Measurements from ENCODE around the gene NEURL1. TPM values are rescaled to one million over a fixed set of nuclear protein-coding genes. Genes with fewer than 3 reads are reported as not detected.
A peak's percentile ranks its signal among the peaks of the same experiment; 100 is the strongest.
"Not testable (repeated sequence)": the region's sequence is repeated elsewhere in the genome, so short reads cannot be mapped to it uniquely, and the experiment has no call there.

Gene NEURL1
- total and polyA plus RNA-seq, 2 donors = 5.2 to 27.8 TPM

DNA sequence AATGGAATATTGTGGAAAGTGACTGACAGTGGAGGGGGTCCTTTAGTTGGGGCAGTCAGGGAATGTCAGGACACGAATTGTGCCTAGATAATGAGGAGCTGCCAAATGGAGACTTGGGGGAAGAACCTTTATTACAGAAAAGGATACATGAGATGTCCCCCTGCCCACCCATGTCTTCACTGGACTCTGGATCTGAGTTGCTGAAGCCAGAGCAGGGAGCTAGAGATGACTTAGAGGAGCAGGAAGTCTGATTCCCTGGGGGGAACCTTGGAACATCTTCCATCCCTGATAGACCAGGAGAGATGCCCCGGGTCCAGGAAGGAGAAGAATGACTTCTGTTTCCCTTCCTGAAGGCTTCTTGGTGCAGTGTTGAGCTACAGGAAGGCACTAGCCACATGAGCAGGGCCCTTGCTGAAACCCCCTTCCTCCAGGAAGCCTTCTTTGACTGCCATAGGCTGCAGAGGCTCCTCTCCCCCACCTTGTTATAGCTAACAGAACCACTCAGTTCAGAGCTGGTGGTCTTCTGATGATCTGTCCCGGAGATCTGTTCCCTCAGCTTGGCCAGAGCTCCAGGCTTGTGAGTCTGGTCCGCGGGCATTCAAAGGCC, 747 bp upstream of the NEURL1 start:
- Histone ChIP-seq H3K4me3 (ENCODE audit: low read depth, low read length) (no peak overlapping the region), H3K36me3 (ENCODE audit: insufficient read depth) (no peaks in the 10 kb centered on the region), H3K4me1 (ENCODE audit: insufficient read depth) (peaks cover 3% of the 10 kb centered on the region), H3K27ac (ENCODE audit: low read depth) (no peak overlapping the region)
- 74% methylated on average over 5 of the region's 5 CpGs for WGBS
- no peak for DNase-seq (ENCODE audit: extremely low spot score)

DNA sequence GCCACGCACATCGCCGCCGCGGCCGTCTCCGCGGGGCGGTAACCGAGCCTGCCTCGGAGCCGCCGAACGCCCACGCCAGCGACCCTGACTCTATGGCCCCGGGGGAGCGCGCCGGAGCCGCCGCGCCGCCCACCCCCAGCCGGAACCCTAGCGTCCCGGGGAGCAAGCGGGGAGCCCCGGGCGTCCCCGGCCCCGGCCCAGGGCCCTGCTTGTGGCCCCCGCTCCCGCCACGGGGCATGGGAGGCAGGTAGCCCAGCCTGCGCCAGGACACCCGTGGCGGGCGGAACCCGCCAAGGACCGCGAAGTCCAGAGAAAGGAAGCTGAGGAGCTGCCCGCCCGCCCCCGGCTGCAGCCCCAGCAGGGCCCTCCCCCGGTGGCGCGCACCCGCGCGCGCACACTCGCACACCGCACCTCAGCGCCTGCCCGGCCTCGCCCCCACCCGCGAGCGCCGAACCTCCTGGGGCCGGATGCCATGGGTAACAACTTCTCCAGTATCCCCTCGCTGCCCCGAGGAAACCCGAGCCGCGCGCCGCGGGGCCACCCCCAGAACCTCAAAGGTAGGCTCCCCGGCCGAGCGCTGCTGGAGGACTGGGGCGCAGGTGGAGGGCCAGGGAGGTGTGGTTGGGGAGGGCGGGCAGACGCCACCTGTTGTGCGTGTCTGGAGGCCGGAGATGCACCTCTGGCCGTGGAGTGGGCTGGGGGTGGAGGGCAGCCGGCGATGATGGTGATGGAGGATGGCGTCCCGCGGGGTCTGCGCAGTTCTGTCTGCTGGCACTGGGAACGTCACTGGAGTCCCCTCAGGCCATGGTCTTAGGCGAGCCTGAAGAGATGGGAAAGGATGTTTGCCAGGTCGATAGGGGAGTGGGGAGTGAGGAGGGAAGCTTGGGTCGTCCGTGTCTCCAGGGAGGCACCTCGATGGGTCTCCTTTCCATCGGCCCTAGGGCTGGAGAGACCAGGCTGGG, 692 bp downstream of the NEURL1 start:
- H3K4me1 ChIP-seq (ENCODE audit: insufficient read depth) = peaks cover 3% of the 10 kb centered on the region
- H3K27ac ChIP-seq (ENCODE audit: low read depth) = no peak overlapping the region
- H3K36me3 ChIP-seq (ENCODE audit: insufficient read depth) = no peaks in the 10 kb centered on the region
- WGBS = 3% methylated on average over 92 of the region's 92 CpGs
- DNase-seq (ENCODE audit: extremely low spot score) = no peak
- H3K4me3 ChIP-seq (ENCODE audit: low read depth, low read length) = peak overlapping the region; percentile 54

DNA sequence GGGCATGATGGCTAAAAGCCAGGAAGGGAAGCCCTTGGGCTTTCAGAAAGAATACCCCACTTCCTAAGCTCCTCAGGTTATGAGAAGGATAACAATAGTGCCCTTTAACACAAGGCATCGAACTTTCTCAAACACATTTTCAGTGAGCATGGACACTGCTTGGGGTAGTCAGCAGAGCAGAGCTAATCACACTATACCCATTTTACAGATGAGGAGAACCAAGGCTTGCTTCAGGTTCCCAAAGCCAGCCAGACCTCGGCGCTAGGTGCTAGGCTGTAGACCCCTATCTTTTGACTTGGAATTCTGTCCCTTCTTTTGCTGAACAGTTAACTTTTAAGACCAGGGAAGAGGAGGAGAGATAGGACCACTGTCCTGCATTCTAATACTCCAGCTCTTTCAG, 1.8 kb downstream of the NEURL1 start:
- Histone ChIP-seq H3K36me3 (ENCODE audit: insufficient read depth) (no peaks in the 10 kb centered on the region), H3K4me1 (ENCODE audit: insufficient read depth) (peaks cover 3% of the 10 kb centered on the region), H3K27ac (ENCODE audit: low read depth) (no peak overlapping the region), H3K4me3 (ENCODE audit: low read depth, low read length) (no peak overlapping the region)
- 95% methylated on average over 3 of the region's 3 CpGs for WGBS
- DNase-seq (ENCODE audit: extremely low spot score) = no peak

DNA sequence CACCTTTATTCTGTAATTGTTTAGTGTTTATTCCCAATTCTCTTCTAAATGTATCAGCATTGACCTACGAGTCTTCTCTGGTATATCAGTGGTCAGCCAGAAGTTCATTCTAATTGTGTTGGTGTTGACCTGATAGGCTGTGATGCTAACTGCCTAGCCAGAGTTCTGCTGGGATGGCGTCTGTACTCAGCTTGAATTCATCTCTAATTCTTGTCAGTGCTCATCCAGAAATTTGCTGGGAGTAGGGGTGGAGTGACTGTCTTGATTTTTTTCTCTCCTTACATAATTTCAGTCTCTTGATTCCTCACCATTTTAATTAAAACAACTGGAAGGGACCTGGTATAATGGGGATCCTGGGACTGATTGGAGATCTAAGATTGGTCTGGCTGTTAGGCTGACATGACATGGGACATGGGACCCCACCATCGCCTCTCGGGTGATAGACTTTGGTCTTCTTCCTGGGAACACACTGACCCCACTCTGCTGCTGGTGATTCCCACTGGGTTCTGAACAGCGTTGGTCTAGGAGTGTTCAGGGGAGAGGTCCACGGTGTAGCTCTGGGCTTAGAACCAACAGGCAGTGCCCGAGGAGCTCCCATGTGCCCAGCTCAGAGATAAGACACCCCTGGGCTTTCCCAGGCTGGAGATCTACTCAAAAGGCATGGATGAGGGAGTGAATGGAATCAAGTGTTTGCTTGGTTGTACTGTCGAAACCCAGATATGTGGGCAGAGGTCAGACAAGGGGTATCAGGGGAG, 3.8 kb downstream of the NEURL1 start:
- peaks cover 3% of the 10 kb centered on the region for H3K4me1 ChIP-seq (ENCODE audit: insufficient read depth)
- DNase-seq (ENCODE audit: extremely low spot score) = no peak
- H3K27ac ChIP-seq (ENCODE audit: low read depth) = no peak overlapping the region
- no peaks in the 10 kb centered on the region for H3K36me3 ChIP-seq (ENCODE audit: insufficient read depth)
- WGBS = 87% methylated on average over 8 of the region's 8 CpGs
- no peak overlapping the region for H3K4me3 ChIP-seq (ENCODE audit: low read depth, low read length)

DNA sequence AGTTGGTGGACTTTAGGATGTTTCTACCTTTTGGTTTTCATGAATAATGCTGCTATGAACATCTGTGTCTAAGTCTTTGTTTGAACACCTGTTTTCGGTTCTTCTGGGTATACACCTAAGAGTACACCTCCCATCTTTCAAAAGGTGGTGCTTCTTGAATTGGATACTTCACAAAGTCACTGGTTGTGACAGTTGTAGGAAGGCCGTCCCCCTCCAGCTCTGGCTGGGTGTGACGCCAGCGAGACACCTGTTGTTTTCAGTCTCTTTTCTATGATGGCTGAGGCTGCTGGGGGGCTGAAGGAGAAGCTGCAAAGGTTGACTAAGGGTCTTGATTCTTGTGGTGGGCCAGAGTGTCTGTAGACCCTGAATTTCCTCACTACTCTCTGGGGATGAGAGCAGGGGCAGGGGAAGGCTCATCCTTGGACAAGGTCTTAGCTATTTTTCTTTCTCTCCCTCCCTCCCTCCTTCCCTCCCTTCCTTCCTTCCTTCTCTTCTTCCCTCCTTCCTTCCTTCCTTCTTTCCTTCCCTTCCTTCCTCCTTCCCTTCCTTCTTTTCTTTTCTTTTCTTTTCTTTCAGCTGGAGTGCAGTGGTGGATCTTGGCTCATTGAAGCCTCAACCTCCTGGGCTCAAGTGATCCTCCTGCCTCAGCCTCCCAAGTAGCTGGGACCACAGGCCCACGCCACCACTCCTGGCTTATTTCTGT, 5.6 kb downstream of the NEURL1 start:
- DNase-seq (ENCODE audit: extremely low spot score) = no peak
- Histone ChIP-seq H3K4me3 (ENCODE audit: low read depth, low read length) (no peak overlapping the region), H3K4me1 (ENCODE audit: insufficient read depth) (no peaks in the 10 kb centered on the region), H3K27ac (ENCODE audit: low read depth) (no peak overlapping the region), H3K36me3 (ENCODE audit: insufficient read depth) (no peaks in the 10 kb centered on the region)
- WGBS = 88% methylated on average over 5 of the region's 5 CpGs

DNA sequence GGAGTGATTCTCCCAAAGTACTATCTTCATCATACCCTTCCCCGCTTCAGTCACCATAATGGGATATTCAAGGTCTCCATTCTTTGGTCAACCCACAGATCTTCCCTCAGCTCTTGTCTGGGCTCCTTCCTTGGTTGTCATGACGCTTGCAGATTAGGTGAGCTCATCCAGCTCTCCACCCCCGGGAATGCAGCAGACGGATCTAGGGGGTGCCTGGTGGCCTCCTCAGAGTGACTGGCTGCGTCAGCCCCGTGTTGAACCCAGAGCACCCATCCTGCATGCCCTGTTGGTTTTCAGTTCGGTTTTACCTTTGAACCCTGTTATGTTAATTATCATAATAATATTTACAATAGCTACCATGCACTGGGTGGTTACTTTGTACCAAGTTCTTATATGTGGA, 6.4 kb downstream of the NEURL1 start:
- H3K4me3 ChIP-seq (ENCODE audit: low read depth, low read length) = no peak overlapping the region
- no peak overlapping the region for H3K27ac ChIP-seq (ENCODE audit: low read depth)
- no peak for DNase-seq (ENCODE audit: extremely low spot score)
- WGBS = 70% methylated on average over 7 of the region's 7 CpGs
- H3K36me3 ChIP-seq (ENCODE audit: insufficient read depth) = no peaks in the 10 kb centered on the region
- no peaks in the 10 kb centered on the region for H3K4me1 ChIP-seq (ENCODE audit: insufficient read depth)

DNA sequence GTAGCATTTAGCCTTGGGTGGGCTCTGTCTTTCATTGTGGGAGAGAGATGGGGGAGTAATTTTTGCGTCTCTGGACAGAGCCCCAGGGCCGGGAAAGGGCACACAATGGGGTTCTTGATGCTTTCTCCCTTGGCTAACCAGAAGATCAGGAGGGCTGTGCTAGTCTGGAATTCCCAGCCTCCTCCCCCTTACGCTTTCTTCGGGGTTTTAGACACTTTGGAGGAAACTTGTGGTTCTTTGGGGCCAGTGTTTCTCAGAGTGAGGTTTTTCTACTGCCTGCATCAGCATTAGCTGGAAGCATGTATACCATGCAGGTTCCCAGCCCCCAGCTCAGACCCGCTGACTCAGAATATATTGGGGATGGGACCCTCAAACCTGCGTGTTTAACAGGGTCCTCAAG, 7.0 kb downstream of the NEURL1 start:
- H3K4me3 ChIP-seq (ENCODE audit: low read depth, low read length) = no peak overlapping the region
- no peaks in the 10 kb centered on the region for H3K4me1 ChIP-seq (ENCODE audit: insufficient read depth)
- DNase-seq (ENCODE audit: extremely low spot score) = no peak
- no peak overlapping the region for H3K27ac ChIP-seq (ENCODE audit: low read depth)
- no peaks in the 10 kb centered on the region for H3K36me3 ChIP-seq (ENCODE audit: insufficient read depth)
- WGBS = 76% methylated on average over 6 of the region's 6 CpGs

DNA sequence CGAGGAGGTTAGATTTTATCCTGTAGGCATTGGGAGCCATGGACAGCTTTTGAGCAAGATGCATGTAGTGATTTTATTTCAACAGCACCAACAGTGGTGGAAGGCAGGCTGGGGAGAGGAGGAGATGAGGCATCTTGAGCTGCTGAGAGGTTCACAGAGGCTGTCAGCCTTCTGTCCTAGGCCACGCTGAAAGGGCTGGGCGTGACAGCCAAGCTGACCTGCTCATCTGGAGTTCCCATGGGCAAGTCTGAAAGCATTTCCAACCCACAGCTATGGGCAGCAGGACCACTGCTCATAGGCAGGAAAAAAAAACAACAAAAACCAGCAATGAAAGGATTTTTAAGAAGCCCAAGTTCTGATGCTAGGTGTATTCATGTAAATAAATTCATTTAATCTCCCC, 7.7 kb downstream of the NEURL1 start:
- WGBS = 95% methylated on average over 3 of the region's 3 CpGs
- Histone ChIP-seq H3K4me3 (ENCODE audit: low read depth, low read length) (no peak overlapping the region), H3K4me1 (ENCODE audit: insufficient read depth) (no peaks in the 10 kb centered on the region), H3K27ac (ENCODE audit: low read depth) (no peak overlapping the region), H3K36me3 (ENCODE audit: insufficient read depth) (no peaks in the 10 kb centered on the region)
- DNase-seq (ENCODE audit: extremely low spot score) = no peak

DNA sequence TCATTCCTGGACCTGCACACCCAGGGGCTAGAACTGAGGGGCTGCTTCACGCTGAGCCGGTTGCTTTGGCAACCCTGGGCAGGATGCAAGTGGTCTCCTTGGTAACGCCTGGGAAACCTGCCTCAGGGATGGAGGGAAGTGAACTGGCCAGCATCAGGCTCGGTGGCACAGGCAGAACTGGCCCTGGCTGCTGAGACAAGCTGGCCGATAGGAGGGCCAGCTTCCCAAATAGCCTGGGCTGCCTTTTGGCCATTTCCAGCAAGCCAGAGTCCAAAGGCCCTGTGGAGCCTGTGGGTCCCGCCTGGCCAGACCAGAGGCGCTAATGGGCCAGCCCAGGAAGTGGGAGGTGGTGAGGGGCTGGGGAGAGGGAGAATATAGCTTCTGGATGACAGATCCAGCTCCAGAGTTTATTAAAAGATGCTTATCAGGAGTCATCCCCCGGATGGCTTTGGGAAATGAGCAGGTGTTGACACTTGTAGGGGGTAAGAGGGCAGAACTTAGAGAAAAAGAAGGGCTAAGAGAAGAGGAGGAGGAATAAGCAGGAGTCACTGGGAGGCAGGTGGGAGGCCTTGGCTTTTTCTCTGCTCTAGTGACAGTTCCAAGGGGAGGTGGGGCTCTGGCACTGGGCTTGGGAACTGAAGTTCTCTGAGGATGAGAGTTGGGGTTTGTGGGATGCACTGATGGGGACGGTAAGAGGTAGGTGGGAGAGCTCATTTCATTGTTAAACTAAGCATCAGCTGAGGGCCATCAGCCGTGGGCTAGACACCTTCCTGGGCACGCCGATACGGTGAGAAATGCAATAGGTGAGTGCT, 9.6 kb downstream of the NEURL1 start:
- no peak for DNase-seq (ENCODE audit: extremely low spot score)
- WGBS = 72% methylated on average over 13 of the region's 13 CpGs
- Histone ChIP-seq H3K4me1 (ENCODE audit: insufficient read depth) (no peaks in the 10 kb centered on the region), H3K36me3 (ENCODE audit: insufficient read depth) (no peaks in the 10 kb centered on the region), H3K27ac (ENCODE audit: low read depth) (no peak overlapping the region), H3K4me3 (ENCODE audit: low read depth, low read length) (no peak overlapping the region)

DNA sequence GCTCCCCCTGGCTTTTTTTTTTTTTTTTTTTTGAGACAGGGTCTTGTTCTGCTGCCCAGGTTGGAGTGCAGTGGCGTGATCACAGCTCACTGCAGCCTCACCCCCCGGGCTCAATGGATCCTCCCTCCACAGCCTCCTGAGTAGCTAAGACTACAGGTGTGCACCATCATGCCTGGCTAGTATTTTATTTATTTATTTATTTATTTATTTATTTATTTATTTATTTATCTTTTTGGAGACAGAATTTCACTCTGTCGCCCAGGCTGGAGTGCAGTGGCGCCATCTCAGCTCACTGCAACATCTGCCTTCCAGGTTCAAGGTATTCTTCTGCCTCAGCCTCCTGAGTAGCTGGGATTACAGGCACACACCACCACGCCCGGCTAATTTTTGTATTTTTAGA, 10.3 kb downstream of the NEURL1 start:
- not testable (repeated sequence) for H3K36me3 ChIP-seq (ENCODE audit: insufficient read depth); H3K4me3 ChIP-seq (ENCODE audit: low read depth, low read length); H3K27ac ChIP-seq (ENCODE audit: low read depth); H3K4me1 ChIP-seq (ENCODE audit: insufficient read depth); DNase-seq (ENCODE audit: extremely low spot score)
- WGBS = 96% methylated on average over 6 of the region's 6 CpGs

DNA sequence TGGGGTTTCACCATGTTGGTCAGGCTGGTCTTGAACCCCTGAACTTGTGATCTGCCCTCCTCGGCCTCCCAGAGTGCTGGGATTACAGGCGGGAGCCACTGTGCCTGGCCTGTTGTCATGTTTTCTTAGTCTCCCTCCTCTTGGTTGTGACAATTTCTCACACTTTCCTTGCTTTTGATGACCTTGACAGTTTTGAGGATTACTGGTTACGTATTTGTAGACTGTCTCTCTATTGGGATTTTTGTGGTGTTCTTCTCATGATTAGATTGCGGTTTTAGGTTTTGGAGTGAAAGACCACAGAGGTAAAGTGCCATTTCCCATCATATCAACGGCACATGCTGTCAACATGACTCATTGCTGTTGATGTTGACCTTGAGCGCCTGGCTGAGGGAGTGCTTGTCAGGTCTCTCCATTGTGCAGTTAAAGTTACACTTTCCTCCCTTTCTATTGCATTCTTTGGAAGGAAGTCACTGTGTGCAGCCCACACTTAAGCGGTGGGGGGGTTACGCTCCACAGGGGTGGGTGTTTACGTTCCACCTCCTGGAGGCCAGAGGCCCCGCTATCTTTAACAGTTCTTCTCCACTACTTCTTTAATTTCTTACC, 10.8 kb downstream of the NEURL1 start:
- Histone ChIP-seq H3K4me3 (ENCODE audit: low read depth, low read length) (no peak overlapping the region), H3K27ac (ENCODE audit: low read depth) (no peak overlapping the region), H3K36me3 (ENCODE audit: insufficient read depth) (no peaks in the 10 kb centered on the region), H3K4me1 (ENCODE audit: insufficient read depth) (no peaks in the 10 kb centered on the region)
- 57% methylated on average over 10 of the region's 10 CpGs for whole genome bisulfite sequencing
- DNase-seq (ENCODE audit: extremely low spot score) = no peak

DNA sequence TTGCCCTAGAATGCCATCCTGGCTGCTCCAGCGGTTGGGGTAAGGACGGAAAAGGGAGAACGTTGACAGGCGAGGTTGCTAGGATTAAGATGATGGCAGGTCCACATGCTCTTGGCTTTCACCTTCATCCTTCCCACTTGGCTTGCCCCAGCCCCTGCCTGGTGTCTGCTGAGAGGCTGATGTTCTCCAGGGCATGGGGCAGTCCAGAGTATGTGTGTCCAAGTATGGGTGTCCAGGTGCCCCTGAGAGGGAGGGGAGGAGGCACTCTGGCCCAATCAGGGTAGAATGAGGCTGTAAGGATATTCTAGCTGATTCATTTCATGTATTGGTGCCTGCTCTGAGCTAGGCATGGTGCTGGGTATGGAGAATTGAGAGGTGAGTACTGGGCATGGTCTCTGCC, 12.6 kb downstream of the NEURL1 start:
- Histone ChIP-seq H3K4me3 (ENCODE audit: low read depth, low read length) (no peak overlapping the region), H3K27ac (ENCODE audit: low read depth) (no peak overlapping the region), H3K36me3 (ENCODE audit: insufficient read depth) (no peaks in the 10 kb centered on the region), H3K4me1 (ENCODE audit: insufficient read depth) (no peaks in the 10 kb centered on the region)
- WGBS = 76% methylated on average over 4 of the region's 4 CpGs
- no peak for DNase-seq (ENCODE audit: extremely low spot score)
